Measurements from ENCODE around the gene SCNN1A.
A peak's percentile ranks its signal among the peaks of the same experiment; 100 is the strongest.

SCNN1A gene

DNA sequence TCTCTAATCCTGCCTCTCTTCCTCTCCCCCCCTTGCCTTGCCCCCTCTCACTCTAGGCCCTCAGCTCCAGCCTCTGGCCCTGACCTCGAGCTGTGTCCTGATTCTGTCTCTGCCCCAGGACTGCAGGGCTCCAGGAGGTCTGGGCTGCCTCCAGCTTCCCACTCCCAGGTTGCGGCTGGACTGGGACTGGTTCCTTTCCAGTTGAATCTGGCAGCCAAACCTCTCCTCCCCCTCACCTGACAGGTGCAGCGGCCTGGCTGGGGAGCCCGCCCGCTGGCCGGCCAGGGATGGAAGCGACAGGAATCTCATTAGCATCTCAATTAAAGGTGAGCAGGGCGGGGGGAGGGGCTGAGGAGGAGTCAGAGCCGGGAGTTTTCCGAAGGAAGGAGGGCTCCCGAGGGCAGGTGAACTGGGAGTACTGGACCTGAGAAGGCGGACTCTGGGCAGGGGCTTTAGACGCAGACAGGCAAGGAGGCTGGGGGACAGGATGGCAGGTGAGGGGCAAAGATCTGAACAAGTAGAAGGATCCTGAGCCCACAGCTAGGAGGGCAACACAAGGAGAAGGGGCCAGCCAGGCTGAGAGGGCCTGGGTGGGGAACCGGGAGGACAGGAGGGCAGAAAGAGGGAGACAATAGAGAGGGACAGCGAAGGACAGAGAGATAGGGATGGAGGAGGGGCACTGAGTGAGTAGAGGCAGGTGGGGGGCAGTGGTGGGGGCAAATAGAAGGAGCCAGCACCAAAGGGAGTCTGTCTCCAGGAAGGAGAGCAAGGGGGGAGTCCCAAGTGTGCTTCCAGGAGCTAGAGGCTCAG lies at the start of gene SCNN1A:
Gene SCNN1A (minus strand): TSS at position 295 of the 810 bp plus-strand sequence. CDS start 780 bp downstream, outside the sequence.
- DNase-seq: no peak

DNA sequence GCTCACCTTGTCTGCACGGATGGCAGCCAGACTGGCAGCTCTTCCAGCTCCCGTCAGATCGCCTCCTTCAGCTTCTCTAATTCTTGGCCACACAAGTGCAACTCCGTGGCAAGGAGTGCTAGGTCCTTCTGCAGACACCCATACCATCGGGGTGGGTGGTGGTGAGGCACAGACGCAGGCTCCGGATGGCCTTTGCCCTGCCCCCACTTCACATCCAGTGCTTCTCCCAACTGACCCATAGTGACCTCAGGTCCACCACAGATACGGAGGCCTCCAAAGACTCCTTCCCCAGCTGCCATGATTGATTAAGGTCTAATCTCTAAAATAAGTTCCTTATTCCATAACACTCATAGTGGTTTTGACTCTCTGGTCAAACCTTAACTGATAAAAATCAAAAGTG lies 49.5 kb upstream of the SCNN1A start:
- no peak for DNase-seq

GRCh38 chr12:6424008-6424347 lies 48.6 kb upstream of the SCNN1A start:
- DNase-seq: no peak

DNA sequence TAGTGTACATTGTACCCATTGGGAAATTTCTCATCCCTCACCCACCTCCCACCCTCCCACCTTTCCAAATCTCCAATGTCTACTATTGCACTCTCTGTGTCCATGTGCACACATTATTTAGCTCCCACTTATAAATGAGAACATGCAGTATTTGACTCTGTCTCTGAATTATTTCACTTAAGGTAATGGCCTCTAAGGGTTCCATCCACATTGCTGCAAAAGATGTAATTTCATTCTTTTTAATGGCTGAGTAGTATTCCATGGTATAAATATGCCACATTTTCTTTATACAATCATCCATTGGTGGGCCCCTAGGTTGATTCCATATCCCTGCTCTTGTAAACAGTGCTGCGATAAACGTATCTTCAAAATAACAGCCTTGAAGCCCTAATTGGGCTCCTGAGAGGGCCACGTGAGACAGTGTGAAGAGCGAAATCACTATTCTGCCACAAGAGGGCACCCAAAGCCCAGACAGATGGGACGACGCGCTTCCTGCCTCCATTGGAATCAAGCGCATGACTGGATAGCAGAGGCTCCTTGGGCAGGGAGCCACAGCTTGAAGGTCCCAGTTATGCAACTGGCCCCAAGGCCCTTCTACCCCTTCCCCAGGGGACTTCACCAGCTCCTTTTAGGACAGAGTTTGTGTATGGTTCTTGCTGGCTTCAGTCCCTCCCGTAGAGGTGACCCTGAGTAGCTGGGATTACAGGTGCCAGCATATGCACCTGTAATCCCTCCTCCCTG lies 48.1 kb upstream of the SCNN1A start:
- DNase-seq: peak; percentile 62

- DNase-seq: no peak
These were observed 45.0 kb upstream of the SCNN1A start for GRCh38 chr12:6420364-6420763.

DNA sequence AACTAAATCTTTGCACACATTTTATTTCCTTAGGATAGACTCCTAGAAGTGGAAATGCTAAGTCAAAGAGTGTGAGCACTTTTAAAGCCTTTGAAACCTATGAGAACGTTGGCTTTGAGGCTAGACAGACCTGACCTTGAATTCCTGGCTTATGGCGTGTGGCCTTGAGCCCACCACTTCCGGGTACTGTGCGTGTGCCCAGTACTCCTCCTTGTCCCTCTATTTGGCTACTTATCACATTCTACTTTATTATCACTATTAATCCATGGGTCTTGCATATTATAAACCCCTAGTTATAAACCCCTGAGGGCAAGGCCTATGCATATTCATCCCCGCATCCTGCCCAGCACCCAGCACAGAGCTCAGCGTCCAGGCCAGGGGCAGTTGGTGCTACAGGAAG lies 43.4 kb upstream of the SCNN1A start:
- DNase-seq: no peak

DNA sequence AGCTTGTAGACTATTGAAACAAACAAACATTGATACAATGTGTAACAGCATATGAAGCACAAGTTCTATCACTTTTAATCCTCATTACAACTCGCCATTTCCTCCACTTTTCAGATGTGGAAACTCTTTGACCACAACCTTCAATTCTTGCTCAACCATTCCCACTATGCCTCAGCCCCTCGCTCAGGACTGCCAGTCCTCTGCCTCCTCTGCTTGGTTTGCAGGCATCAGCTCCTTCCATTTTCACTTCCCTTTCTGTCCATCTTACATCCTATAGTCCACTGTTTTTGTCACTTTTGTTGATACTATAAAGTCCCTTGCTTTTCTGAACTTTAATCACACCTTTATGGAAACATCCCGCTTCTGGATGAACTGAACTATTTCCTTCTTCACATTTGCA lies 41.2 kb upstream of the SCNN1A start:
- no peak for DNase-seq

DNA sequence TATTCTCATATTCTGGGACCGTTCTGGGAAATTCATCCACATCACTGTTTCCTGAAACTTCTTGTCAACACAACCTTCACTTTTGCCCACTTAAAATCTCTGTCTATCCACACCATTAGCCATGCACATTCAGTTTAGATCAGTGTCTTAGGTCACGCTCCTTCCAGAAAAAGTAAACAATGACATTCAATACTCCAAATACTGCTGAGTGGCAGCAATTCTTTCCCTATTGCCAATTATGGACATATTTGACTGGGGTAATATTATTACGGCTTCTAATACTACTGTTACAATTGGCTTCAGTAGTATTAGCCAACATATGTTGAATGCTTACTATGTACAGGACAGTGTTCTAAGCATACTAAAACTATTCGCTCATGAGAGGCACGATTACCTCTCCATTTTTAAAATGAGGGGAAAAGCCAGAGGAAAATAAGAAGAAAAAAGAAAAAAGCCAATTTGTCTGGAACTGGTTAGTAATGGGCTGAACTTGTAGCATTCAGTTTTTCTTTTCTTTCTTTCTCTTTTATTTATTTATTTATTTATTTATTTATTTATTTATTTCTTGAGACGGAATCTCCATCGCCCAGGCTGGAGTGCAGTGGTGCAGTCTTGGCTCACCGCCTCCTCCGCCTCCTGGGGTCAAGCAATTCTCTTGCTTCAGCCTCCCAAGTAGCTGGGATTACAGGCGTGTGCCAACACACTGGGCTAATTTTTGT lies 32.0 kb upstream of the SCNN1A start:
- DNase-seq: no peak

DNA sequence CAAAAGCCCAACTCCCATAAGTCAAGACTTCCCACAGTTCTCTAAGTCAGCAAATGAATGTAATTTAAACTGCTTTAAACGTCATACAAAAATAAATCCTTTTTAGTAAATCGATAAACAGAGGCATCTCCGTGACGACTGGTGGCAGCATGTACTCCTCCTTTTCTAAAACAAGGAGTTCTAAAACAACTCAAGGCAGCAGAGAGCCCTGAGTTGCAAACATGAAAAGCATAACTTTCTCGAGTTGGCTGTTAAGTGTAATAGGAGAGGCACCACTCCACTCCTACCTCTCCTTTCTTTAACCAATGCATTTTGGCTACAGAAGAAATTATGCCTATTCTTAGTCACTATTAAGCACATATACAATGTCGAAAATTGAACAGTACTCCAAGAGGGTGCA lies 30.6 kb upstream of the SCNN1A start:
- DNase-seq: no peak

GRCh38 chr12:6404390-6404789 lies 29.0 kb upstream of the SCNN1A start:
- no peak for DNase-seq

- DNase-seq: no peak
These were observed 24.7 kb upstream of the SCNN1A start for GRCh38 chr12:6399884-6400644.

DNA sequence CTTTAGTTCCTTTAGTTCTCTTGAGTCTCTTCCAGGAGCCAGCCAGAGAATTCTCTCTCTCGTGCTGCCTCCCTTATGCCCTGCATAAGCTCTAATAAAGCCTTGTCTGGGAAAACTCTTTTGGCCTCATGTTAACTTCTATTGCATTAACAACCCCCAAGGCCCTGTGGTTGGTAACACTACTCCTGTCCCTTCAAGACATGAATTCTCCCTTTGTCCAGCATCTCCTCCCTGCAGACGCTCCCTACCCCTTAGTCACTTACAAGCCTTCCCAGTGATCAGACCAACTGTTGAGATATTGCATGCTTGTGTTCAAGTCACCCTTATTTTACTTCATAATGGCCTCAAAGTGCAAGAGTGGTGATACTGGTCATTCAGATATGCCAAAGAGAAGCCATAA lies 20.7 kb upstream of the SCNN1A start:
- DNase-seq: no peak

DNA sequence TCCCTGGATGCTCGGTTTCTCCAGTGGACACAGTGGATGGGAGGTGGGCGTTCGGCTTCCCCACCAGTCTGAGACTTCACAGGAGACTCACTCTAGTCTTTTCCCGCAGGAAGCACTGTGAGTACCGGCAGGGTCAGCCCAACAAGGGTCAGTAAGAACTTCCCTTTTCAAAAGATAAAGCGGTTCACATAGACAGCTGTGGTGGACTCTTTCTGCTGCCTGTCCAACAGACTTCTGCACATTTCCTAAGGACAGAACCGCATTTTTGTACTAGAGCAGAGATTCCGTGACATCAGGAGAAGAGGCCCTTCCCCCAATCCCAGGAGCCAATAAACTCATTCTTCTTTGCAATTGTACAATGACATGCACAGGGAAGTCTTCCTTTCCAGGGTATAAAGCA lies 19.0 kb upstream of the SCNN1A start:
- DNase-seq: no peak

GRCh38 chr12:6393109-6393508 lies 17.7 kb upstream of the SCNN1A start:
- DNase-seq: no peak

GRCh38 chr12:6392504-6392903 lies 17.1 kb upstream of the SCNN1A start:
- no peak for DNase-seq

GRCh38 chr12:6391013-6391412 lies 15.7 kb upstream of the SCNN1A start:
- no peak for DNase-seq

DNA sequence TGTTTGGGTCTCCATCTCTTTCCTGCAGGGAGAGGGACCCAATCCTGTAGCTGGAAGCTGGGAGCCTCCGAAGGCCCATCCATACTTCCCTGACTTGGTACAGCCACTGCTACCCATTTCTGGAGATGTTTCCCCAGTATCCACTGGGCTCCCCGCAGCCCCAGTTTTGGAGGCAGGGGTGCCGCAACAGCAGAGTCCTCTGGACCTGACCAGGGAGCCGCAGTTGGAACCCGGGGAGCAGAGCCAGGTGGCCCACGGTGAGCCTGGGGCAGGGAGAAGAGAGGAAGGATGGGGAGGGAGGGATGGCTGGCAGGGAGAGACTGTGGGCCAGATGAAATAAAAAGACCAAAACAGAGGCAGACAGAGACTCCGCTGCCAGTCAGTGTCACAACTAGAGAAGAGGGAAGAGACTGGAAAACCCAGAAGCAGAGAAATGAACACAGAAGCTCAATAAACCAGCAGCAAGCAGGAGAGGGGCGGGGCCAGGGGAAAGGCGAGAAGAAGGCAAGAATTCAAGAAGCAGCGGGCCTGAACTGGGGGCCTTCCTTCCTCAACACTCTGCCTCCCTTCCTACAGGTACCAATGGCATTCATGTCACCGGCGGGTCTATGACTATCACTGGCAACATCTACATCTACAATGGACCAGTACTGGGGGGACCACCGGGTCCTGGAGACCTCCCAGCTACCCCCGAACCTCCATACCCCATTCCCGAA lies 14.9 kb upstream of the SCNN1A start:
- no peak for DNase-seq

DNA sequence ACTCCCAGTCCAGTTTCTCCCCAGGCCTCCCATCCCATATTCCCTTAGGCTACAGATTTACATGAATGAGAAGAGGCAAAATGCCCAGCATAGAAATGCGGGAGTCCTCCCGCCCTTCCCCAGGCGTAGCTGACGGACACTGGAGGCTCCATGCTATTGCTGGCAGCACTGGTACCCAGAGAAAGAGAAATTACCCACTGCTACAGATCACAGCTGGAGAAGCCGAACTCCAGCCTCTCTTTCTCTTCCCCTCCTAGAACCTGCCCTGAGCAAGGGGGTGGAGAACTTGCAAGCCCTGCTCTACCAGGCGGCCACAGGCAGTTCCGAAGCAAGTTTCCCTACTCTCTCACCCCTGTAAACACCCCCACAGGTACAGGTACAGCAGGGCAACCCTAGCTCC lies 12.2 kb upstream of the SCNN1A start:
- no peak for DNase-seq

GRCh38 chr12:6386491-6386890 lies 11.1 kb upstream of the SCNN1A start:
- no peak for DNase-seq

DNA sequence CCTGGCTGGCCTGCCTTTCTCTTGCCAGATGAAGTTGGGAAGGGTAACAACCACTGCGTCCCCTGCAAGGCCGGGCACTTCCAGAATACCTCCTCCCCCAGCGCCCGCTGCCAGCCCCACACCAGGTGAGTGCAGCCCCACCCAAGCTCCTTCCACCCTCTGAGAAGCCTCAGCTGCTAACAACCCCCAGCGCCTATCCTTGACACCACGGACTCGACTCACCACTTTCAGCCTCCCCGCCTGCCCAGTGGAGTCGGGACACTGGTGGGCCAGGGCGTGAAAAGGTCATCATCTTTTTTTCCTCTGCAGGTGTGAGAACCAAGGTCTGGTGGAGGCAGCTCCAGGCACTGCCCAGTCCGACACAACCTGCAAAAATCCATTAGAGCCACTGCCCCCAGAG lies 10.7 kb upstream of the SCNN1A start:
- DNase-seq: no peak

GRCh38 chr12:6384499-6385436 lies 9.4 kb upstream of the SCNN1A start:
- no peak for DNase-seq
